ENCODE data around the gene SLIT1.
"Not testable (repeated sequence)": the region's sequence is repeated elsewhere in the genome, so short reads cannot be mapped to it uniquely, and the experiment has no call there.

The SLIT1 gene

DNA sequence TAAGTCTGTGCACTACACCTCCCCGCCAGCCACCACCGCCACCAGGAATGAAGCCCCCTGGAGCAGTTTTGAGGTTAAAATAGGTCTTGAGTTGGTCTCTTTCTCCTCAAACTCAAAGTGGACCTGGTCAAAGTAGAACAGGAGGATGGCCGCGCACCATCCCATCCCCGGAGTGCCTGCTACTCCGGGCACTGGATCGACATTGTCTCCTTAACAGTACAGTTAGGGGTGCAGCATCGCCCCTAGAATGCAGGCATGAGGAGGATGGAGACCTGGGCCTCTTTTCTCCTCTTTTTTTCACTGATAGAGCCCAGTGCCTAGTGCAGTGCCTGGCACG, 145.5 kb downstream of the SLIT1 start:
- Histone ChIP-seq H3K9me3 (ENCODE audit: control insufficient read depth, insufficient read depth, low read depth, low read length) (no peaks in the 10 kb centered on the region), H3K4me1 (ENCODE audit: control insufficient read depth, insufficient read depth, low read length) (peaks cover 7% of the 10 kb centered on the region), H3K4me3 (ENCODE audit: low read depth, low read length) (no peak overlapping the region), H3K27ac (ENCODE audit: low read depth, low read length) (no peak overlapping the region), H3K36me3 (ENCODE audit: control insufficient read depth, insufficient read depth, low read length) (no peaks in the 10 kb centered on the region), H3K9ac (ENCODE audit: low read length) (no peak overlapping the region), H3K27me3 (ENCODE audit: control insufficient read depth, insufficient read depth, low read length) (peaks cover 3% of the 10 kb centered on the region; the same call in 1 of the 2 replicates)

DNA sequence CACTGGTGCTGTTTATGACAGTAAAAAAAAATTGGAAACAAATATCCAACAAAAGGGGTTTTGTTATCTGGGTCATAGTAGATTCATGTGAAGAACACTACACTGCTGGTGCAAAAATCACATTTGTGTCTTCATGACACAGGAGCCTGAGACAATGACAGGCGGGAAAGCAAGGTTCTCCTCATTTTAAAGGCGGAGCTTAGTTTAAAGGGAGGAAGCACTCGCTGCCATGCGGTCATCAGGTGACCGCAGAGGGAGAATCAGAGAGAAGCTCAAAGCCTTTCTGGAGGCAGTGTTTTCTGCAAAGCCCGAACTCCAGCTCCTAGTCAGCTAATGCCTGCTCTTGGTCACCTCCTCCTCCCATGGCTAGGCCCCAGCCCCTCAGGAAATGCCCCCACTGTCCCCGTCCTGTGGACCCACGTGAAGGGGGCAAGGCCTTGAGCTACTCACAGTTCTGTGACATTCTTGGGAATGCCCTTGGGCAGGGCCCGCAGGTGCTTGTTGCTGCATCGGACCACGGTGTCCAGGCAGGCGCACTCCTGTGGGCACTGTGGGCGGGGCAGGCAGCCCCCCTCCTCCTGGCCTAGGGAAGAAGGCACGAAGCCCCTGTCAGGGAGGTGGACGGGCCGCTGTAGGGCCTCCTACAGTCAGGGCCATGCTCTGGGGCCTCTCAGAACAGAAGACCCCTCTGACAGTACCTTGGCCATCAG, 146.1 kb downstream of the SLIT1 start:
- H3K4me3 ChIP-seq (ENCODE audit: low read depth, low read length): no peak overlapping the region
- H3K4me1 ChIP-seq (ENCODE audit: control insufficient read depth, insufficient read depth, low read length): peaks cover 8% of the 10 kb centered on the region
- no peak overlapping the region for H3K27ac ChIP-seq (ENCODE audit: low read depth, low read length)
- H3K27me3 ChIP-seq (ENCODE audit: control insufficient read depth, insufficient read depth, low read length): peaks cover 3% of the 10 kb centered on the region; the same call in 1 of the 2 replicates
- H3K9ac ChIP-seq (ENCODE audit: low read length): no peak overlapping the region
- H3K9me3 ChIP-seq (ENCODE audit: control insufficient read depth, insufficient read depth, low read depth, low read length): no peaks in the 10 kb centered on the region
- no peaks in the 10 kb centered on the region for H3K36me3 ChIP-seq (ENCODE audit: control insufficient read depth, insufficient read depth, low read length)

DNA sequence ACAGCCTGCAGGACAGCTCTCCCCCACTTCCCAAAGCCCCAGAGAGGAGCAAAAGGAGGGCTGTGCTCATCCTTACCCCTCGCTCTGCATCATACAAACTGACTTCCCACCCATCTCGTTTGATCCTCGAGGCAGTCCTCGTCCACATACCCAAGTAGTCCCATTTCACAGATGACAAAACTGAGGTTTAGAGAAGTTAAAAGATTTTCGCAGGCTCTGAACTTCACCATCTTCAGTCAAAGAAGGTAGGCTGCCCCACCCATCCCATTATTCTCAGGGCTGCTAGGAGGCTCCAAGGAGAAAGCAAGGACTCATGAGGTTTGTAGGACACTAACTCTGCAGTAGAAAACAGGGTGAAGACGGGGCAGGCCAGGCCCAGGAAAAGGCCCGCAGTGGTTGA, 147.1 kb downstream of the SLIT1 start:
- no peaks in the 10 kb centered on the region for H3K9me3 ChIP-seq (ENCODE audit: control insufficient read depth, insufficient read depth, low read depth, low read length)
- no peak overlapping the region for H3K4me3 ChIP-seq (ENCODE audit: low read depth, low read length)
- H3K4me1 ChIP-seq (ENCODE audit: control insufficient read depth, insufficient read depth, low read length): peaks cover 14% of the 10 kb centered on the region
- H3K9ac ChIP-seq (ENCODE audit: low read length): no peak overlapping the region
- H3K27ac ChIP-seq (ENCODE audit: low read depth, low read length): no peak overlapping the region
- H3K27me3 ChIP-seq (ENCODE audit: control insufficient read depth, insufficient read depth, low read length): peaks cover 3% of the 10 kb centered on the region; the same call in 1 of the 2 replicates
- H3K36me3 ChIP-seq (ENCODE audit: control insufficient read depth, insufficient read depth, low read length): no peaks in the 10 kb centered on the region

DNA sequence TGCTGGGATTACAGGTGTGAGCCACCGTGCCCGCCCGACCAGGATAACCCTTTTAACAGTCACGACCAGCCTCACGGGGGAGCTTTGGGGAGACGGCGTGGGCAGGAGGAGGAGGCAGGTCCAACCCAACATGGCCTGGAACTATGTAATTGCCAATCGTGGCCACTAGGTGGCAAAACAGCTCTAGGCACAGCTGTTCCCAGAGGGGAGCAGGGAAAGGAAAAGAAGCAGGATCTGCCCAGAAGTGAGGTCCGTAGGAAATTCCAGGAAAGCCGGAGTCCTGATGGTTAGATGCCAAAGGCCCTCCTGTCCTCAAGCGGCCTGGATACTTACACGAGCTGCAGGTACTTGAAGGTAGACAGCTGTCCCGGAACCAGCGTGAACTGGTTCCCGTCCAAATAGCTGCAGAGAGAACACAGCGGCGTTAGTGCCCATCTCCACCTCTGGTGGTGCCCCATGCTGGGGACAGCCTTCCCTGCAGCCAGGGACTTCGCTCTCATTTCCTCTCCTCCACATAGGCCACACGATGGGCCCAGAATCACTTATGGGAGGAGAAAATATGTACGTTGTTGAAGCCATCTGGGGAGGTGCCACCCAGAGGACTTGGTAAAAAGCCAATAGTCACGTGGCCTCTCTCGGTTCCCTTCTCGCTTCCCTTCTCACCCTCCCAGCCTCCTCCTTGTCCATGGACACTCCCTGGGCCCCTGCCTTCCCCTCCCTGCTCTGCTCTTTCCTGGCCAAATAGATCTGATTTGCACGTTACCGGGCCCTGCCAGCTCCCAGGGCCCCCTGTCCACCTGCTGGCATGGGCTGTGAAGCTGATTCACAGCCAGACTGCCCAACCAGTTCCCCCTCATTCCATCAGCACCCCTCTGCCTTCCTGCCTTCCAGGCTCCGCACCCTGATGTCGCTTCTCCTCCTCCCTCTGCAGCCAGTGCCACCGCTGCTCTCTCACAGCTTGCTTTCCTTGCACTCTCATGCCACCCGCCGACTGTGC, 148.1 kb downstream of the SLIT1 start:
- peaks cover 3% of the 10 kb centered on the region; the same call in 1 of the 2 replicates for H3K27me3 ChIP-seq (ENCODE audit: control insufficient read depth, insufficient read depth, low read length)
- H3K36me3 ChIP-seq (ENCODE audit: control insufficient read depth, insufficient read depth, low read length): no peaks in the 10 kb centered on the region
- no peak overlapping the region for H3K27ac ChIP-seq (ENCODE audit: low read depth, low read length)
- no peak overlapping the region for H3K9ac ChIP-seq (ENCODE audit: low read length)
- H3K9me3 ChIP-seq (ENCODE audit: control insufficient read depth, insufficient read depth, low read depth, low read length): no peaks in the 10 kb centered on the region
- peaks cover 18% of the 10 kb centered on the region for H3K4me1 ChIP-seq (ENCODE audit: control insufficient read depth, insufficient read depth, low read length)
- H3K4me3 ChIP-seq (ENCODE audit: low read depth, low read length): peak overlapping the region; percentile 45

DNA sequence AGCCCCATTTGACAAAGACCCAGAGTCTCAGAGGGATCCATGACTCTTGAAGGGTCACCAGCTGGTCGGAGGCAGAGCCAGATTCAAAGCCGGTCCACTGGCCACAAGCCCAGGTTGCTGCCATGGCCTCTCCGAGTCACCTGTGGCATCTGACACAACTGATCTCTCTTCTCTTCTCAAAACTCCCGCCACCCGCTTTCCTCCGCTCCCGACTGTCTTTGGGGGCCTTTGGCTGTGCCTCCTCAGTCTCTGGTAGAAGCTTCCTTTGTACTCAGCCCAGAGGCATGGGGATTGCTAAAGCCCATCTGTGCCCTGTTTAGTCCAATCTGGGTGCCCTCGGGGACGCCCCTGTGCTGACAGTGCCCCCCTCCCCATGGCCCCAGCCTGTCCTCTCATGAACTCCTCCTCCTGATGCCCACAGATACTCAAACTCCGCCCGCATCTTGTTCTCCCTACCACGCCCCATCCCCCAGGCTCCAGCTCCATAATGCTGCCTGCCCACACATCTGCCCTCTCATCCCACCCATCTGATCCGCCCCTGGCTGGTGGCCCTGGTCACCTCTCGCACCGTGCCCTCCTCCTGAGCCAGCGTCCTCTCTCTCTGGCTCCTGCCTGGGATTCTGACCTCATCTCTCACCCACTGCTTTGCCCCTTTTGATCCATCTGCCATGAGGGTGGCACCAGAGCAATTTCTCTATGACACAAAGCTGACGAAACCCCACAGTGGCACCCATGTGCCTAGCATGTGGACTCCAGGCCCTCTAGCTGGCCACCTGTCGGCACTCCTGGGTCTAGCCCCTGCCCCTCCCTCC, 150.6 kb downstream of the SLIT1 start:
- peaks cover 3% of the 10 kb centered on the region; the same call in 1 of the 2 replicates for H3K27me3 ChIP-seq (ENCODE audit: control insufficient read depth, insufficient read depth, low read length)
- H3K4me3 ChIP-seq (ENCODE audit: low read depth, low read length): no peak overlapping the region
- H3K27ac ChIP-seq (ENCODE audit: low read depth, low read length): no peak overlapping the region
- no peaks in the 10 kb centered on the region for H3K36me3 ChIP-seq (ENCODE audit: control insufficient read depth, insufficient read depth, low read length)
- H3K4me1 ChIP-seq (ENCODE audit: control insufficient read depth, insufficient read depth, low read length): peaks cover 31% of the 10 kb centered on the region
- no peaks in the 10 kb centered on the region for H3K9me3 ChIP-seq (ENCODE audit: control insufficient read depth, insufficient read depth, low read depth, low read length)
- H3K9ac ChIP-seq (ENCODE audit: low read length): no peak overlapping the region

DNA sequence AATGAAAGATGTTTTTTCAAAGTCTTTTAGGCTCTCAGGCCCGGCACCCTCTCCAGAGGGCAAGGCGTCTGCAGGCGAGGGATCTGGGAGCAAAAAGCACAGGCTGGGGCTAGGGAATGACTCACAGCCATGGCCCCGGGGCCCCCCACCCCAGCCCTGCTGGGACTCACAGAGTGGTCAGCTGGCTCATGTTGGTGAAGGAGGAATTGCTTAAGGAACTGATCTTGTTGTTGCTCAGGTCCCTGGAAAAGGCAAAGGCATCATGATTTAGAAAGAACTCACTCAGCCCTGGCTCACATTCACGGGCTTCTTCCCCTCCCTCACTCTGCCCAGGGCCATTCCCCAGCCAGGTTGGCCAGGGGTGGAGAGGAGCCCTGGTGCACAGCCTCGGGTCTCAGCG, 151.5 kb downstream of the SLIT1 start:
- H3K9me3 ChIP-seq (ENCODE audit: control insufficient read depth, insufficient read depth, low read depth, low read length): no peaks in the 10 kb centered on the region
- H3K36me3 ChIP-seq (ENCODE audit: control insufficient read depth, insufficient read depth, low read length): no peaks in the 10 kb centered on the region
- no peak overlapping the region for H3K4me3 ChIP-seq (ENCODE audit: low read depth, low read length)
- no peak overlapping the region for H3K9ac ChIP-seq (ENCODE audit: low read length)
- H3K4me1 ChIP-seq (ENCODE audit: control insufficient read depth, insufficient read depth, low read length): peaks cover 31% of the 10 kb centered on the region
- peaks cover 3% of the 10 kb centered on the region; the same call in 1 of the 2 replicates for H3K27me3 ChIP-seq (ENCODE audit: control insufficient read depth, insufficient read depth, low read length)
- no peak overlapping the region for H3K27ac ChIP-seq (ENCODE audit: low read depth, low read length)

DNA sequence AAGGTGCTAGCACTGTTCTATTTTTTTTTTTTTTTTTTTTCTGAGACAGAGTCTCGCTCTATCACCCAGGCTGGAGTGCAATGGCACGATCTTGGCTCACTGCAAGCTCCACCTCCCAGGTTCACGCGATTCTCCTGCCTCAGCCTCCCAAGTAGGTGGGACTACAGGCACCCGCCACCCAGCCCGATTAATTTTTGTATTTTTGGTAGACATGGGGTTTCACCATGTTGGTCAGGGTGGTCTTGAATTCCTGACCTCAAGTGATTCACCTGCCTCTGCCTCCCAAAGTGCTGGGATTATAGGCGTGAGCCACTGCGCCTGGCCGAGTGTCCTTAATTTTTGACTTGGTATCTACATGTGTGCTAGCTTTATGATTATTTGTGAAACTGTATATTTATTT, 151.9 kb downstream of the SLIT1 start:
- not testable (repeated sequence) for H3K27ac ChIP-seq (ENCODE audit: low read depth, low read length); H3K36me3 ChIP-seq (ENCODE audit: control insufficient read depth, insufficient read depth, low read length); H3K9ac ChIP-seq (ENCODE audit: low read length); H3K4me3 ChIP-seq (ENCODE audit: low read depth, low read length); H3K27me3 ChIP-seq (ENCODE audit: control insufficient read depth, insufficient read depth, low read length); H3K9me3 ChIP-seq (ENCODE audit: control insufficient read depth, insufficient read depth, low read depth, low read length)
- peaks cover 31% of the 10 kb centered on the region for H3K4me1 ChIP-seq (ENCODE audit: control insufficient read depth, insufficient read depth, low read length)

DNA sequence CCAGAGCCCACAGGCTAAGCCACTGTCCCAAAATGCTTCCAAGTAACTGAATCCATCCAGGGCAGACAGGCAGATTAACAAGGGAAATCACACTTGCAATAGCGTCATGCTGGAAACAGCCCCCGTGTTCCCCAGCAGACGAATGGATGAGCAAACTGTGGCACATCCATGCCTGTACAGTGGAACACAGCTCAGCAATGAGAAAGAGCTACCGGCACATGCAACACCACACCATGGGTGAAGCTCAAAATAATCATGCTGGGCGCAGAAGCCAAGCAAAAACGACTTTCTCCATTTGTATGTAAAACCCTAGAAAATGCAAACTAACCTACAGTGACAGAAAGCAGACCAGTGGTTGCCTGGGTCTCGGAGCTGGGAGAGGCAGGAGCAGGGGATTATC, 153.1 kb downstream of the SLIT1 start:
- no peaks in the 10 kb centered on the region for H3K36me3 ChIP-seq (ENCODE audit: control insufficient read depth, insufficient read depth, low read length)
- no peak overlapping the region for H3K27ac ChIP-seq (ENCODE audit: low read depth, low read length)
- H3K27me3 ChIP-seq (ENCODE audit: control insufficient read depth, insufficient read depth, low read length): no peaks in the 10 kb centered on the region
- no peaks in the 10 kb centered on the region for H3K9me3 ChIP-seq (ENCODE audit: control insufficient read depth, insufficient read depth, low read depth, low read length)
- no peak overlapping the region for H3K4me3 ChIP-seq (ENCODE audit: low read depth, low read length)
- H3K4me1 ChIP-seq (ENCODE audit: control insufficient read depth, insufficient read depth, low read length): peaks cover 26% of the 10 kb centered on the region
- no peak overlapping the region for H3K9ac ChIP-seq (ENCODE audit: low read length)

DNA sequence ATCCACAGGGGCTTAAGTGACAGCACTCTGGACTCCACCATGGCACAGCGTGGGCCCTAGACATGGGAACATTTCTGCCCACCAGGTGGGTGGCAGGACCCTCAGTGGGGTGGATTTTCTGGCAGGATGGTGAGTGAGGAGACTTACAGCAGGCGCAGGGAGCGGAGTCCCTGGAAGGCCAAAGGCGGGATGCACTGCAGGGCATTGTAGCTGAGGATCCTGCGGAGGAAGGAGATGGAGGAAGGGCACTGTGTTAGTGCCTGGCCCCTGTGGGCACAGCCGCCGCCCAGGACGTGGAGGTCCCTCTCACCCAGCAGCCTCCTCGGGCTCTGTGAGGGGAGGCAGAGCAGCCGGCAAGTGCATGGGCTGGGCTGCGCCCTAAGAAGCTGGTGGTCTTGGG, 154.3 kb downstream of the SLIT1 start:
- no peaks in the 10 kb centered on the region for H3K27me3 ChIP-seq (ENCODE audit: control insufficient read depth, insufficient read depth, low read length)

DNA sequence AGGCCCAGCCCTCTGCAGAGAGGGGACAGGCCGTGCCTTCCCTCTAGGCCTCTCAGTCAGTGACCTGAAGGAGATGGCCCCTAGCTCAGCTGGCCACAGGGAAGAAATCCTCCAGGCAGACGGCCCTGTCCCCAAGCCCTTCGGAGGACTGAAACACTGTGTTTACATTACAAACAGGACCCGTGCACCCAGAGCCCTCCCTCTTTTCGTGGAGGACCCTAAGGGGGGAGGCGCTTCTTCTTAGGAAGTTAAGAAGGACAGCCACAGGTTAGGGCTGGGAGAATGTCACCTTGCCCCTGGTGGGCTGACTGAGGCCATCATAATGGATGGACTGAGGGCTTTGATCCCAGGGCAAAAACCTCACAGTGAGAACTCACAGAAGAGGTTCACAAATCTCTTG, 154.9 kb downstream of the SLIT1 start:
- Histone ChIP-seq H3K9me3 (ENCODE audit: control insufficient read depth, insufficient read depth, low read depth, low read length) (no peaks in the 10 kb centered on the region), H3K36me3 (ENCODE audit: control insufficient read depth, insufficient read depth, low read length) (no peaks in the 10 kb centered on the region), H3K27me3 (ENCODE audit: control insufficient read depth, insufficient read depth, low read length) (no peaks in the 10 kb centered on the region), H3K9ac (ENCODE audit: low read length) (no peak overlapping the region), H3K4me3 (ENCODE audit: low read depth, low read length) (no peak overlapping the region), H3K4me1 (ENCODE audit: control insufficient read depth, insufficient read depth, low read length) (peaks cover 24% of the 10 kb centered on the region), H3K27ac (ENCODE audit: low read depth, low read length) (no peak overlapping the region)

More for the DNA sequence above, 154.3 kb downstream of the SLIT1 start:
- H3K9me3 ChIP-seq (ENCODE audit: control insufficient read depth, insufficient read depth, low read depth, low read length): no peaks in the 10 kb centered on the region
- no peaks in the 10 kb centered on the region for H3K36me3 ChIP-seq (ENCODE audit: control insufficient read depth, insufficient read depth, low read length)
- no peak overlapping the region for H3K4me3 ChIP-seq (ENCODE audit: low read depth, low read length)
- no peak overlapping the region for H3K27ac ChIP-seq (ENCODE audit: low read depth, low read length)
- peaks cover 24% of the 10 kb centered on the region for H3K4me1 ChIP-seq (ENCODE audit: control insufficient read depth, insufficient read depth, low read length)
- H3K9ac ChIP-seq (ENCODE audit: low read length): no peak overlapping the region
